Ovary (tissue), 9 donors: ENCODE measurements around the gene TRABD2B. TPM values are rescaled to one million over a fixed set of nuclear protein-coding genes. Genes with fewer than 3 reads are reported as not detected.

ENCODE experiments used
- DNase-seq, 5 donors: peaks; one replicate each; pipeline ENCODE4 v3.0.0-alpha.2; 2019 to 2020
- H3K27ac ChIP-seq, 2 donors: fragments of 200-600 bp; one replicate each; pipeline versions ENCODE4 v1.5.1 to v1.8.0; 2019 to 2022
- H3K27me3 ChIP-seq: fragments of 200-600 bp; one replicate; pipeline ENCODE4 v1.8.0; 2022
- H3K36me3 ChIP-seq: fragments of 200-600 bp; sonication (generic); one replicate; pipeline ENCODE4 v1.5.1; 2019
- H3K4me1 ChIP-seq: one replicate; pipeline ENCODE4 v1.8.1; 2013; ENCODE audit warnings: mild to moderate bottlenecking, moderate library complexity; ENCODE audit not compliant: insufficient read depth
- H3K4me3 ChIP-seq: fragments of 200-600 bp; sonication (generic); one replicate; pipeline ENCODE4 v1.5.1; 2017
- H3K9me3 ChIP-seq, 2 donors: fragments of 200-600 bp in 1 of 2; sonication (generic) in 1 of 2; one replicate each; pipeline versions ENCODE4 v1.5.1 to v1.8.1; 2013 to 2019; ENCODE audit warnings: mild to moderate bottlenecking in 1 of 2, moderate library complexity in 1 of 2
- CTCF ChIP-seq, 3 donors: fragments of 450-650 bp in 2 of 3; fragments of 200-600 bp in 1 of 3; IDR thresholded peaks; one replicate each; pipeline versions ENCODE4 v1.5.1 to v1.8.0; 2016 to 2022; ENCODE audit warnings: antibody characterized with exemption in 3 of 3, mild to moderate bottlenecking in 1 of 3
- EP300 ChIP-seq: sonication (generic); formaldehyde crosslinking; IDR thresholded peaks from one replicate; pipeline ENCODE4 v1.6.1; 2017; ENCODE audit warnings: antibody characterized with exemption
- POLR2A ChIP-seq: fragments of 450-650 bp; IDR thresholded peaks from one replicate; pipeline ENCODE4 v1.6.1; 2017; ENCODE audit warnings: antibody characterized with exemption, mild to moderate bottlenecking, moderate library complexity
- WGBS, 3 donors: extraction: QIAGEN DNeasy Blood & Tissue Kit in 1 of 3; methylation state at CpG; one replicate each; pipeline versions ENCODE4 v1.1.5 to v1.1.7; 2013 to 2017; 5-methylcytosine and 5-hydroxymethylcytosine counted together
- intact Hi-C, 4 donors: fragments of 100-400 bp; cut with DNase I; formaldehyde crosslinking; loops; one replicate each; pipeline versions ENCODE4 v1.11.0 to v1.15.1; 2022 to 2023
- polyA plus RNA-seq, 2 donors: library from polyadenylated mRNA; stranded (reverse); fragments of 200-250 nt in 1 of 2; fragments of 350-450 nt in 1 of 2; fragmentation: Illumina TruSeq in 1 of 2; extraction: RNeasy Lipid Tissue Mini Kit (QIAGEN cat#74804) in 1 of 2; gene quantifications; one replicate each; pipeline ENCODE4 v1.2.3, GENCODE V29; 2013 to 2014
- total RNA-seq, 7 donors: library from RNA; depleted of rRNA in 2 of 7; stranded (reverse); fragments of >200 nt in 2 of 7; fragmentation: NEBNext Ultra II Directional in 3 of 7; extraction: Animal tissue kit (Norgen Biotek cat#: 25700) in 3 of 7; gene quantifications; one replicate each; pipeline versions ENCODE4 v1.1.0 to v1.2.4, GENCODE V29; 2016 to 2023
- donor health status: DM: no; HTN: no; CAD: no; lungs with moderate emphysema.
- donor health status: DM: no; HTN: no; CAD: no.
- donor health status: Bipolar disorder and iron deficiency.
- donor health status: DM: yes; HTN: yes; CAD: no.
- donor health status: DM: no; HTN: no; CAD: no.
- donor health status: DM: yes; HTN: yes; CAD: no.

The TRABD2B gene
- total and polyA plus RNA-seq, 9 donors = 0.18 to 1.6 (median 0.52) TPM

DNA sequence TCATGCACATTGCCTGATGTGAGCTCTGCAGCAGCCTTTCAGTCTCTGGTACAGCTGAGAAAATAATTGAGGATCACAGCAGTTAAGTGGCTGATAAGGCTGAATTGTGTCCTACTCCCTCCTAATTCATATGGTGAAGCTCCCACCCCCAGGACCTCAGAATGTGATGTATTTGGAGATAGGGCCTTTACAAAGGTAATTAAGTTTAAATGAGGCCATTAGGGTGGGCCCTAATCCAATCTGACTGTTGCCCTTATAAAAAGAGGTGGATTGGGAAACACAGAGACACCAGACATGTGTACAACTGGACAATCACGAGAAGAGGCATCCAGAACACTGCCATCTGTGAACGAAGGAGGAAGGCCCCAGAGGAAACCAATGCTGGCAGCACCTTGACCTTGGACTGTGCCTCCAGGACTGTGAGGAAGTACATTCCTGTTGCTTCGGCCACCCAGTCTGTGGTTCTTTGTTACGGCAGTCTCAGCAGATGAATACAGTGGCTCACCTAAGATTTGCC is 148.1 kb downstream of the TRABD2B start:
- no peak overlapping the region for H3K4me3 ChIP-seq
- 41 to 64% (median 51%) methylated on average over 4 of the region's 4 CpGs for WGBS, 3 donors
- H3K27ac ChIP-seq = no peak overlapping the region
- H3K36me3 ChIP-seq = no peaks in the 10 kb centered on the region
- DNase-seq = no peak
- no peaks in the 10 kb centered on the region for H3K4me1 ChIP-seq
- H3K9me3 ChIP-seq = no peaks in the 10 kb centered on the region
- no peaks in the 10 kb centered on the region for H3K27me3 ChIP-seq
- intact Hi-C loops = no loop called here
- TF ChIP-seq CTCF (IDR thresholded peaks at IDR 0.05) (no peak), POLR2A (no peak), EP300 (no peak)

DNA sequence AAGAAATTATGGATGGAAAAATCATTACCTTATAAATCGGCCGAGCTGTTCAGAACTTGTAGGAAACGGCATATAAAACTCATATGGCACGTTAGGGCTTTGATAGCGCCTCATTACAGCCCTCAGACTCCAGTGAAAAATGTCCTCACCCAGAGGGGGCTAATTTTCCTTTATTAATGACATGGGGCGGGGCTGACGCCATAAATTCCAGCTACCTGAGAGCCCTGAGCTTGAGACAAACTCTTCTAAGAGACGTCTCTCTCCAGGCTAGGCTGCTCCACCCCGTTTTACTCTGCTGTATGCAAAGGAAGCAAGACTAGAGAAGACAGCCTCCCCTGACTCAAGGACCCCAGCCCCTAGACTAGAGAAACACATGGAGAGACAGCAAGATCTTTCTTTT is 149.4 kb downstream of the TRABD2B start:
- intact Hi-C loops = no loop called here
- Histone ChIP-seq H3K4me1 (no peaks in the 10 kb centered on the region), H3K36me3 (no peaks in the 10 kb centered on the region), H3K27me3 (no peaks in the 10 kb centered on the region), H3K27ac (no peak overlapping the region), H3K4me3 (no peak overlapping the region), H3K9me3 (no peaks in the 10 kb centered on the region)
- no peak for DNase-seq
- 95 to 97% (median 97%) methylated on average over 9 of the region's 9 CpGs for WGBS, 3 donors
- TF ChIP-seq EP300 = no peak
- TF ChIP-seq POLR2A = no peak
- no peak for TF ChIP-seq CTCF (IDR thresholded peaks at IDR 0.05)

DNA sequence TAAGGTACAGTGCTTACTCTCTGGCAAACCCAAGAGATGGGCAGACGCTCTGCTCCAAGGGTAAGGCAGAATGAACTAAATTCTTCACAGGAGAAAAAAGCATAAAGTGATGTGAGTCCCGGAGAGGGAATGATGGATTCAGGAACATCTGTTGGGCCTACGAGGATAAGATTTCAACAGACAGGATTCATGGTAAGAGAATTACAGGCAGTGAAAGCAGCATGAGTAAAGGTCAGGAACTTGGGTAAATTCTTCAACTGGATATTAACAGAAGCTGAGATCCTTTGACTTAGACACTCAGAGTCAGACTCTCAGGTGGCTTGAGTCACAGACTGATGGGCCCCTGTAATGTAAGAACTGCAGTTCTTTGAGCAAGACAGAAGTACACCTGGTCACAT is 152.6 kb downstream of the TRABD2B start:
- no peak for DNase-seq
- Histone ChIP-seq H3K36me3 (no peaks in the 10 kb centered on the region), H3K9me3 (no peaks in the 10 kb centered on the region), H3K27ac (no peak overlapping the region), H3K4me1 (no peaks in the 10 kb centered on the region), H3K4me3 (no peak overlapping the region), H3K27me3 (no peaks in the 10 kb centered on the region)
- TF ChIP-seq CTCF (IDR thresholded peaks at IDR 0.05) = no peak
- no peak for TF ChIP-seq POLR2A
- no peak for TF ChIP-seq EP300
- intact Hi-C loops = no loop called here
- 91 to 95% (median 93%) methylated on average over 3 of the region's 3 CpGs for WGBS, 3 donors

- H3K27me3 ChIP-seq = no peaks in the 10 kb centered on the region
- TF ChIP-seq POLR2A = no peak
- no peak for TF ChIP-seq EP300
- no peak for TF ChIP-seq CTCF (IDR thresholded peaks at IDR 0.05)
- no peaks in the 10 kb centered on the region for H3K9me3 ChIP-seq
- H3K4me3 ChIP-seq = no peak overlapping the region
- WGBS, 3 donors = 74 to 81% (median 79%) methylated on average over 10 of the region's 10 CpGs
- intact Hi-C loops = no loop called here
- no peaks in the 10 kb centered on the region for H3K36me3 ChIP-seq
- DNase-seq = no peak
- no peaks in the 10 kb centered on the region for H3K4me1 ChIP-seq
- H3K27ac ChIP-seq = no peak overlapping the region
Measured at GRCh38 chr1:47843781-47844557, 153.2 kb downstream of the TRABD2B start.
